ENCODE results near the gene LDAH. TPM values are rescaled to one million over a fixed set of nuclear protein-coding genes. Genes with fewer than 3 reads are reported as not detected.

The LDAH gene
- polyA plus RNA-seq, 1 donor from 2014 or later, result 15.4 TPM

DNA sequence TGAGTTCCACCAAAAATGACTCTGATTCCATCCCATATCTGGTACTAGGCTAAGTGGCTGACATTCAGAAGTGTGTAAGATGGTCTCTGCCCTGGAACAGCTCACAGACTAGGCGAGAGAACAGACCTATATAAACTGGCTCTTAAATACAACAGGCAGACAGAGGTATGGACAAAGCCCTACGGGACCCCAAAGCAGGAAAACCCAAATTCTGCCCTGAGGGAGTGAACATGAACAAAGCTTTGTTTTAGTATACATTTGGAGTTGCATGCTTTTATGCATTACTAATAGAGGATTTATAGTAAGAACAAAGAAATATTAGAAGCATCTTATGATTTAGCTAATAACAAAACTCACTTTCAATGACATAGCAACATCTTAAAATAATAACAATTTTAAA lies 130.8 kb downstream of the LDAH start:
- Mint-ChIP-seq H3K9me3 (peaks cover 0 to 4% (median 4%) of the 10 kb centered on the region in 3 donors), H3K27ac (no peak overlapping the region), H3K27me3 (no peaks in the 10 kb centered on the region), H3K36me3 (peaks cover 7% of the 10 kb centered on the region), H3K4me1 (peaks cover 0 to 7% (median 5%) of the 10 kb centered on the region in 3 donors), H3K4me3 (no peak overlapping the region)

DNA sequence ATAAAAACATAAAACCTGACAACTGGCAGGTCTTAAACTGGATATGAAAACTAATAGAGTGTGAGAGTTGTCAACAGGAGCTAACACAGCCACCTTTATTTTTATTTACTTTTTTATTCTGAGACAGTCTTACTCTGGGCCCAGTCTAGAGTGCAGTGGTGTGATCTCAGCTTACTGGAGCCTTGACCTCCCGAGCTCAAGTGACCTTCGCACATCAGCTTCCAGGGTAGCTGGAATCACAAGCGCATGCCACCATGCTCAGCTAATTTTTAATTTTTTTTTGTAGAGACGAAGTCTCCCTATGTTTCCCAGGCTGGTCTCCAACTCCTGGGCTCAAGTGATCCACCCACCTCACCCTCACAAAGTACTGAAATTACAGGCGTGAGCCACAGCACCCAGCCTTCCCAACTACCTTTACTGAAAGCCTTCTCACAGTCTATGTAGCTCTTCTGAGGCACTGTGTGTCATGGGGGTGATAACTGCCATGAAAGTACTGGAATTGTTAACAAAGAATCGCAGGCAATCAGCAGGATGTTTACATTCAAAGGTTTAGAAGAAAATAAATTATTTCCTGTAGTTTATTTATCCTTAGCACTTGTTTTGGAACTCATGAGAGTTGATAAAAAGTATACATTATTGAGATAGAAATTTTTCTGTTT lies 131.7 kb downstream of the LDAH start:
- H3K36me3 Mint-ChIP-seq, result peaks cover 6% of the 10 kb centered on the region
- H3K27ac Mint-ChIP-seq, result no peak overlapping the region
- peaks cover 0 to 4% (median 4%) of the 10 kb centered on the region in 3 donors for H3K9me3 Mint-ChIP-seq
- H3K27me3 Mint-ChIP-seq, result no peaks in the 10 kb centered on the region
- no peak overlapping the region for H3K4me3 Mint-ChIP-seq
- peaks cover 0 to 5% (median 3%) of the 10 kb centered on the region in 3 donors for H3K4me1 Mint-ChIP-seq

DNA sequence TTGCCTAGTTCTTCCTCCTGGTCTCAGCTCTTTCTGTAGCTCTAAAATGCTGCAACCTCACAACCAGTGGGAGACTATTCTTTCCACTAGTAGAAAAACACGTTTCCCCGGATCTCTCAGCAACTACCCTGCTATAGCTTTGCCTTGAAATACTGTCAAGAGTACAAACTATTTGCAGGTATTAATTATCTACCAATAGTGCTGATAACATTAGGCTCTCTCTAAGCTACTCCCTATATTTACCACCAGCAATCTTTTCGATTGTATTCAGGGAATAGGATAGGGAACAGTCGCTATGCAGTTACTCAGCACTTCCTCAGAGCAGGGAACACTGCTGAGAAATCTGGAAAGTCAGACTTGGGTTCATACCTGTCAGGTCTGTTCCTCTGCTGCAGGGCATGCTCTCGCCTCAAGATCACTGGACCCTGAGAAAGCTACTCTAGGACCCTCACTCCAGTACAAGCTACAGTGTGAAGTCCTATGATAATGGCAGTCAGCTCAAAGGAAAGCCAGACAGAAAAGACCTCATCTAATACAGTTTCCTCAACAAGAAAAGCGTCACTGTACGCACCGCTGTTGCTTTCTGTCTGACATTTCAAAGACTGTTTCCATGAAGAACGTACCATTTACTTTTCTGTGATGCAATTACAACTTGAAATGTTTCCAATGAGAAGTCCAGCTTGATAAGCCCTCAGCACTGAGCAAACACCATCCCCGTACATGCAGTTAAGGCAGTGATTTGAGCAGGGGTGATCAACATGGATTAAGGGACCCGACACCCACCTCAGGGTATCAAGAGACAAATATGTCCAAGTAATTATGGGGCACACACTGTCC lies 133.3 kb downstream of the LDAH start:
- H3K36me3 Mint-ChIP-seq, result peaks cover 8% of the 10 kb centered on the region

DNA sequence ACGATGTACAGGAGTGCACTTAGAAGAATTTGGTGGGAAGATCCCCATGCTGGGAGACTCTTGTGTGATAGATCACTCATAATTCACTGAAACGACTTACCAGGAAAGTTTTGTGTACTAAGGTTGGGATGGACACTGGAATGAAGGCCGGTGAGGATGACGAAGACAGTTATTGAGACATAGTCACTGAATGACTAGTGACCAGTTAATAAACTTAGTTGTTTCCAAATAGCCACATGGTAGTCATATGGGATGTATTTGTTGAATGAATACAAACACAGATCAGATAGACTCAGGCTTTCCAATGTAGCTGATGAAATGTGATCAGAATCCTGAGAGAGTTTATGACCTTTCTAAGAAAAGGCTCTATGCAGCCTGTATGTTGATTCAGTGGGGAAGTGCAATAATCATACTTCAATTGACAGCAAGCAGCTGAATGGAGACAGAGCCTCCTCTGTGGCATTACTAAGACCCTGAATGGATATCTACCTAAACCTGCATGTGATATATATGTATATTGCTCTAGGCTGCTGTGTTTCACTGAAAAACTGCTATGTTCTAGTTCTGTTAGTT lies 135.6 kb downstream of the LDAH start:
- no peak overlapping the region for H3K27ac Mint-ChIP-seq
- H3K4me3 Mint-ChIP-seq, result no peak overlapping the region
- no peaks in the 10 kb centered on the region for H3K27me3 Mint-ChIP-seq
- H3K4me1 Mint-ChIP-seq, result peaks cover 0 to 12% (median under 1%) of the 10 kb centered on the region in 3 donors
- peaks cover 8% of the 10 kb centered on the region for H3K36me3 Mint-ChIP-seq
- H3K9me3 Mint-ChIP-seq, result peaks cover 0 to 4% (median 4%) of the 10 kb centered on the region in 3 donors

More for the DNA sequence above, 133.3 kb downstream of the LDAH start:
- peaks cover 0 to 4% (median 4%) of the 10 kb centered on the region in 3 donors for H3K9me3 Mint-ChIP-seq
- H3K4me1 Mint-ChIP-seq, result peaks cover 0 to 3% (median 0%) of the 10 kb centered on the region in 3 donors
- no peaks in the 10 kb centered on the region for H3K27me3 Mint-ChIP-seq
- H3K4me3 Mint-ChIP-seq, result no peak overlapping the region
- peak overlapping the region in 1 of 3 donors; percentile 43 for H3K27ac Mint-ChIP-seq

- H3K4me1 Mint-ChIP-seq, result peaks cover 0 to 13% (median 4%) of the 10 kb centered on the region in 3 donors
- H3K9me3 Mint-ChIP-seq, result peaks cover 0 to 4% (median 4%) of the 10 kb centered on the region in 3 donors
- H3K36me3 Mint-ChIP-seq, result peaks cover 8% of the 10 kb centered on the region
- H3K4me3 Mint-ChIP-seq, result no peak overlapping the region
- peak overlapping the region in 1 of 3 donors; percentile 24 for H3K27ac Mint-ChIP-seq
- no peaks in the 10 kb centered on the region for H3K27me3 Mint-ChIP-seq
These were observed 138.3 kb downstream of the LDAH start for GRCh38 chr2:20684581-20685063.

- Mint-ChIP-seq H3K36me3 (peaks cover 4% of the 10 kb centered on the region), H3K4me1 (peaks cover 2 to 24% (median 14%) of the 10 kb centered on the region in 3 donors), H3K4me3 (no peak overlapping the region), H3K27me3 (no peaks in the 10 kb centered on the region), H3K27ac (peak overlapping the region in 2 of 3 donors; percentile 26 to 56), H3K9me3 (no peaks in the 10 kb centered on the region)
These were observed 140.6 kb downstream of the LDAH start for GRCh38 chr2:20682167-20682920.

- Mint-ChIP-seq H3K9me3 (no peaks in the 10 kb centered on the region), H3K4me1 (peaks cover 11 to 37% (median 27%) of the 10 kb centered on the region in 3 donors), H3K27ac (no peak overlapping the region), H3K4me3 (no peak overlapping the region), H3K27me3 (no peaks in the 10 kb centered on the region), H3K36me3 (peaks cover 2% of the 10 kb centered on the region)
These were observed 142.0 kb downstream of the LDAH start for GRCh38 chr2:20680744-20681375.

DNA sequence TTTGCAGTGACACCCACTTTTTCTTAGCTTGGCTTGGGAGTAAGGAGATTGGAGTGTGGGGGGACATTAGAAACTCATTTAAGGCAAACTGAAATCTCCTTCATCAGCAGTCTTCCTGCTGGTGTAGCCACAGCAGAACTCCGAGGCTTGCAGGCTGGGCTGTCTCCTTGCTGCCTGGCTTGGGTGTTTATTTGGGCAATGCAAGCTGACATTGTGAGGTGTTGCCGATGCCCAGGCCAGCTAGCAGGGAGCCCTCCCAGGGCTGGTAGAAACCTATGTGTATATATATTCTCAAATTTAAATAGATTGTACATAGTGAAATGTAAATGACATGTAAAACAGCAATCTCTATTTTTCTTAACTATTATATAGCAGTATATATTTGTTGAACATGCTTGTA lies 144.1 kb downstream of the LDAH start:
- H3K27me3 Mint-ChIP-seq, result peaks cover 4% of the 10 kb centered on the region
- peak overlapping the region in 1 of 4 donors; percentile 71 for H3K4me3 Mint-ChIP-seq
- H3K9me3 Mint-ChIP-seq, result no peaks in the 10 kb centered on the region
- H3K36me3 Mint-ChIP-seq, result no peaks in the 10 kb centered on the region
- no peak overlapping the region for H3K27ac Mint-ChIP-seq
- H3K4me1 Mint-ChIP-seq, result peaks cover 22 to 51% (median 42%) of the 10 kb centered on the region in 3 donors

GRCh38 chr2:20678086-20678395 lies 144.9 kb downstream of the LDAH start:
- no peaks in the 10 kb centered on the region for H3K9me3 Mint-ChIP-seq
- H3K27ac Mint-ChIP-seq, result peak overlapping the region in 2 of 3 donors; percentile 85 to 97
- peak overlapping the region in 2 of 4 donors; percentile 85 to 96 for H3K4me3 Mint-ChIP-seq
- no peaks in the 10 kb centered on the region for H3K36me3 Mint-ChIP-seq
- H3K4me1 Mint-ChIP-seq, result peaks cover 22 to 48% (median 46%) of the 10 kb centered on the region in 3 donors
- peaks cover 6% of the 10 kb centered on the region for H3K27me3 Mint-ChIP-seq

GRCh38 chr2:20677301-20678085 lies 145.4 kb downstream of the LDAH start:
- H3K27me3 Mint-ChIP-seq, result peaks cover 6% of the 10 kb centered on the region
- H3K27ac Mint-ChIP-seq, result peak overlapping the region; percentile 85 to 97 (median 93)
- H3K4me1 Mint-ChIP-seq, result peaks cover 27 to 47% (median 44%) of the 10 kb centered on the region in 3 donors
- H3K36me3 Mint-ChIP-seq, result no peaks in the 10 kb centered on the region
- H3K4me3 Mint-ChIP-seq, result peak overlapping the region; percentile 55 to 96 (median 74)
- no peaks in the 10 kb centered on the region for H3K9me3 Mint-ChIP-seq

DNA sequence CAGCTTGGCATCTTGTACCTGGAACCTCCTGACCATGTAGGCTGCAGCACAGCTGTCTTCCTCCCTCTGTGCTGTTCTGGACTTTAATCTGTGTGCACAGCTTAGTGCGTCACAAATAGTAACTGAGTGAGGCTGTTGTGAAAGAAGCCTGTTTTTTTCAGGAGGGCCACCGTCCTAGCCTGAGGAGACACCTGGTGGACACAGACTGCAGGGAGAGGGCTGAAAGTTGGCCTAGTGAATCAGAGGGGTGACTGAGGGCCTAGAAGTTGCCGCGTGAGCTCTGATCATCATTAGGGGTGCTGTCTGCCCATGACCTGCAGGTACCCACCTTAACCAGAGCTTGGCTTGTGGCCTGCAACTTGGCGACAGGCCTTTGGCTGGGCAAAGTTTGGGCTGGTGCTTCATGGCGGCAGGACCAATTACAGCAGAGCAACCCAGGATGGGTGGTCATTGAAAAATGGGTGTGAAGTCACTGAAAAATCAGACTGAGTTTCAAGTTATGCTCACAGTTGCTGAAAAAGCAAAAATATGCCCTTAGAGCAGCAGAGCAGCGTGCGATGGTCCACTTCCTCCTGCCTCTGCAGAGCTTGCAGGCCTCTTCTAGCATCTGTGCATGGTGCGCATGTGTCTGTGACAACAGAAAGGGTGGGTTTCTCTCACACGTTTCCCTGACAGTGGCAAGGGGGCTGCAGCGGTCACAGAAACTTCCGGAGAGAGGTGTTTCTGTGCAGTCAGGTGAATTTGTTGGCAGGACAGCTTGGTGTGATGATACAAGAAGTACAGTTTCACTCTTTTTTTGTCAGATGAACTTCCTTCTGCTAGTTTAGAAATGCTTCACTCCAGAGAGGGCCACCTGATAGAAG lies 146.3 kb downstream of the LDAH start:
- Mint-ChIP-seq H3K4me3 (peak overlapping the region; percentile 55 to 96 (median 67)), H3K4me1 (peaks cover 31 to 46% (median 44%) of the 10 kb centered on the region in 3 donors), H3K36me3 (peaks cover 1% of the 10 kb centered on the region), H3K9me3 (no peaks in the 10 kb centered on the region), H3K27ac (peak overlapping the region; percentile 85 to 97 (median 93)), H3K27me3 (peaks cover 13% of the 10 kb centered on the region)

DNA sequence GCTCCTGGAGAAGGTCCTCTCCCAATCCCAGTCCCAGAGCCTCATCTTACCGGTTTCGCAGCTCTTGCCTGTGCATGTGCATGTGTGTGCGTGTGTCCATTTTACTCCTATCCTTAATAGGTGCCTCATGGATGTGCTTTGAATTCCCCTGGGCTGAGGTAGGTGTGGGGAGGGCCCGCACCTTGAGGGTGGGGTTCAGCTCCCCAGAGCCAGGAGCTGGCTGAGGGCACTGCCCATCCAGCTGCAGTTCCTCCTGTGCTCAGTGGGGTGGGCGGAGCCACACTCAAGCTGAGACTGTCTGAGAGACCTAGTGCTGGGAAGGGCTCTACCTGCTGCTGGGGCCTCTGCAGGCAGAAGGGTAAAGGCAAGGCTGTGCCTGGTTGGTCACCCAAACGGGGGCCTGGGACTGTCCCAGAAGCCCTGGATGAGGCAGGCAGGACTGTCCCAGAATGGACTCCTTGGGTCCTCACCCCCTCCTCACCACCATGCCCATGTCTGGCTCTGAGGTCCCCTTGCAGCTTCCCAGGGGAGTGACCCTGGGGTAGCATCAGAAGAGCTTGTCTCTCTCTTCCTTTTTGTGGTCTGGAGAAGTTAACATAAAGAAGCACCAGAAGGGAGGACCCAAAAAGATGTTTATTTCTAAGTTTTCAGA lies 147.1 kb downstream of the LDAH start:
- Mint-ChIP-seq H3K9me3 (no peaks in the 10 kb centered on the region), H3K4me1 (peaks cover 31 to 51% (median 44%) of the 10 kb centered on the region in 3 donors), H3K27ac (peak overlapping the region; percentile 85 to 97 (median 93)), H3K4me3 (peak overlapping the region in 3 of 4 donors; percentile 64 to 96 (median 70)), H3K36me3 (peaks cover 1% of the 10 kb centered on the region), H3K27me3 (peaks cover 18% of the 10 kb centered on the region)
